Thoracic aorta (tissue), 2 donors: ENCODE measurements around the gene CASD1. TPM values are rescaled to one million over a fixed set of nuclear protein-coding genes. Genes with fewer than 3 reads are reported as not detected.

Experiments used
- ATAC-seq: fragments of 150-250 bp; one replicate; pipeline ENCODE4 v1.8.0; 2017; ENCODE audit warnings: low read depth; ENCODE audit not compliant: insufficient number of reproducible peaks, low FRiP score
- DNase-seq: peaks from one replicate; pipeline ENCODE4 v3.0.0-alpha.2; 2020; ENCODE audit warnings: low spot score
- H3K27ac ChIP-seq, 2 donors: fragments of 200-600 bp; sonication (generic); 1 replicate in 1 of 2; 2 replicates in 1 of 2; pipeline ENCODE4 v1.5.1; 2016; ENCODE audit warnings: mild to moderate bottlenecking in 2 of 2, moderate library complexity in 2 of 2
- H3K27me3 ChIP-seq: fragments of 200-600 bp; sonication (generic); replicated peaks from 2 replicates; pipeline ENCODE4 v1.6.0; 2016; ENCODE audit warnings: mild to moderate bottlenecking; ENCODE audit not compliant: insufficient read depth
- H3K36me3 ChIP-seq: fragments of 200-600 bp; sonication (generic); one replicate; pipeline ENCODE4 v1.5.1; 2016
- H3K4me1 ChIP-seq, 2 donors: fragments of 200-600 bp; sonication (generic); 1 replicate in 1 of 2; 2 replicates in 1 of 2; pipeline versions ENCODE4 v1.5.1 to v1.6.0; 2016; ENCODE audit warnings: low read depth in 2 of 2, mild to moderate bottlenecking in 1 of 2; ENCODE audit not compliant: control insufficient read depth in 1 of 2
- H3K4me3 ChIP-seq: fragments of 200-600 bp; sonication (generic); 2 replicates; pipeline ENCODE4 v1.5.1; 2016; ENCODE audit warnings: mild to moderate bottlenecking
- H3K9me3 ChIP-seq: fragments of 200-600 bp; sonication (generic); 2 replicates; pipeline ENCODE4 v1.5.1; 2016
- CTCF ChIP-seq: fragments of 200-600 bp; sonication (generic); IDR thresholded peaks from one replicate; pipeline ENCODE4 v1.5.1; 2019; ENCODE audit warnings: antibody characterized with exemption
- total RNA-seq, 2 donors: library from RNA; depleted of rRNA; stranded (reverse); fragments of >200 nt; gene quantifications; one replicate each; pipeline versions ENCODE4 v1.1.0 to v1.2.3, GENCODE V29; 2016

CASD1 gene
- total RNA-seq, 2 donors from 2014 or later = 12.3 to 21.0 TPM

- no peaks in the 10 kb centered on the region for H3K36me3 ChIP-seq
- DNase-seq (no peak), ATAC-seq (no peak)
- no peaks in the 10 kb centered on the region for H3K4me1 ChIP-seq
- H3K9me3 ChIP-seq = no peaks in the 10 kb centered on the region
- no peak overlapping the region for H3K27ac ChIP-seq
- TF ChIP-seq CTCF = no peak
- H3K4me3 ChIP-seq = no peak overlapping the region
- H3K27me3 ChIP-seq = no peaks in the 10 kb centered on the region
Observed at GRCh38 chr7:94477878-94478277, 31.7 kb upstream of the CASD1 start.

DNA sequence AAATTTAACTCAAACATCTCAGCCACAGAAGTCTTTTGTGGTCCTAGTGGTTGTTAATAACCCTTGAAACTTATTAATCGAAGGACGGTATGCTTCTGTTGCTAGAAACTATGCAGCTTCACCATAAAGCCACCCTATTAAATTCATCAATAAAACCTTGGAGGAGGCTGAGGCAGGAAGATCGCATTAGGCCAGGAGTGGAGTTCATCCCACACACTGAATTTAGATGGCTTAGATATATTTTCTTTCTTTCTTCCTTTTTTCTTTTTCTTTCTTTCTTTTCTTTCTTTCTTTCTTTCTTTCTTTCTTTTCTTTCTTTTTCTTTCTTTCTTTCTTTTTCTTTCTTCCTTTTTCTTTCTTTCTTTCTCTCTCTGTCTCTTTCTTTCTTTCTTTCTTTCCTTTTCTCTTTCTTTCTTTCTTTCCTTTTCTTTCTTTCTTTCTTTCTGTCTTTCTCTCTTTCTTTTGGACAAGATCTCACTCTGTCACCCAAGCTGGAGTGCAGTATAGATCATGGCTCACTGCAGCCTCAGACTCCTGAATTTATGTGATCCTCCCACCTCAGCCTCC lies 30.9 kb upstream of the CASD1 start:
- Histone ChIP-seq H3K27me3 (no peaks in the 10 kb centered on the region), H3K9me3 (no peaks in the 10 kb centered on the region), H3K4me3 (no peak overlapping the region), H3K36me3 (no peaks in the 10 kb centered on the region), H3K4me1 (no peaks in the 10 kb centered on the region), H3K27ac (no peak overlapping the region)
- no peak for TF ChIP-seq CTCF
- ATAC-seq (no peak), DNase-seq (no peak)

GRCh38 chr7:94481279-94481678 lies 28.3 kb upstream of the CASD1 start:
- DNase-seq = no peak
- Histone ChIP-seq H3K4me1 (no peaks in the 10 kb centered on the region), H3K4me3 (no peak overlapping the region), H3K27ac (no peak overlapping the region), H3K36me3 (no peaks in the 10 kb centered on the region), H3K9me3 (no peaks in the 10 kb centered on the region), H3K27me3 (no peaks in the 10 kb centered on the region)
- ATAC-seq = no peak
- TF ChIP-seq CTCF = no peak

DNA sequence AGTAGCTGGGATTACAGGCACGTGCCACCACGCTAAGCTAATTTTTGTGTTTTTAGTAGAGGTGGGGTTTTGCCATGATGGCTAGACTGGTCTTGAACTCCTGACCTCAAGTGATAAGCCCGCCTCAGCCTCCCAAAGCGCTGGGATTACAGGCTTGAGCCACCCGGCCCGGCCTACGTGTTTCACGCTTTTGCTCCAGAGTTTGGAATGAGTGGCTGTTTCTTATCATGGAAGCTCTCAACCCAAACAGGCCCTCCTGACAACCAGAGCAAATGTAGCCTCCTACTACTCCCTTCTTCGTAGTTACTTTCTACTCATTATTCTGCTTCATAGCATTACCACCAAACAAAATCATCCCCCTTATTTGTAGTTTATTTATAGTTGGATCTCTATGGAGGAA lies 26.8 kb upstream of the CASD1 start:
- no peaks in the 10 kb centered on the region for H3K4me1 ChIP-seq
- TF ChIP-seq CTCF = no peak
- H3K4me3 ChIP-seq = no peak overlapping the region
- no peak overlapping the region for H3K27ac ChIP-seq
- H3K27me3 ChIP-seq = no peaks in the 10 kb centered on the region
- no peaks in the 10 kb centered on the region for H3K9me3 ChIP-seq
- DNase-seq = no peak
- ATAC-seq = no peak
- H3K36me3 ChIP-seq = no peaks in the 10 kb centered on the region

DNA sequence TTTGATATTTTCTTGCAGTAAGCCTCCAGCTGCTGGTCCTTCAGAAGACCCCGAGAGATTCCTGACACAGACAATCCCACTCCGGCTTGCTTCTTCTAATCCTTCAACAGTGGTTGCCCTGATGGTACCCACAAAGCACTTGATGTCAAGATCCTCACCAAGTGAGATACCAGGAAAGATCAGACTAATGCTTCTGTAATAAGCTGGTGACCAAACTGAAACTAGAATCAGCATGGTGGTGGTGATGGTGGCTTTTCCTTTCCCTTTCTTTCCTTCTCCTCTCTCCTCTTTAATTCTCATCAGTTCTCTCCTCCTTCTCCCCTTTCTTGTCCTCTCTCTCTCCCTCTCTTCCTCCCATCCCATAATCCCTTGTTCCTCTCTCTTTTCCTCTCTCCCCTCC lies 25.8 kb upstream of the CASD1 start:
- DNase-seq (no peak), ATAC-seq (no peak)
- no peaks in the 10 kb centered on the region for H3K4me1 ChIP-seq
- H3K27ac ChIP-seq = no peak overlapping the region
- no peaks in the 10 kb centered on the region for H3K9me3 ChIP-seq
- H3K4me3 ChIP-seq = no peak overlapping the region
- TF ChIP-seq CTCF = no peak
- no peaks in the 10 kb centered on the region for H3K27me3 ChIP-seq
- no peaks in the 10 kb centered on the region for H3K36me3 ChIP-seq
